PC-3 (cell line): ENCODE results near the gene TNFAIP8L3. TPM values are rescaled to one million over a fixed set of nuclear protein-coding genes. Genes with fewer than 3 reads are reported as not detected.

Experiments used
- ATAC-seq: fragments of 200-7000 bp; cut with Tn5 transposase; 2 replicates; pipeline ENCODE4 v1.9.1; 2020; ENCODE audit warnings: mild to moderate bottlenecking, moderate library complexity
- BruUV-seq: library from RNA; stranded (reverse); fragments of 400-500 nt; replicated peaks from 2 replicates; lab custom pipeline; 2021; lab: Mats Ljungman, UMichigan
- CTCF ChIA-PET: fragments of 300-600 bp; sonication (Branson Sonifier 250); formaldehyde crosslinking; loops from one replicate; lab custom pipeline; 2022; ENCODE audit warnings: antibody characterized with exemption; lab: Charles Lee
- POLR2A ChIA-PET: fragments of 300-600 bp; sonication (Branson Sonifier 250); formaldehyde crosslinking; loops from one replicate; lab custom pipeline; 2022; ENCODE audit warnings: antibody characterized with exemption; ENCODE audit not compliant: unreplicated experiment; lab: Charles Lee
- DNase-seq: peaks from one replicate; pipeline ENCODE4 v3.0.0-alpha.2; 2015
- H2AFZ ChIP-seq: fragments of 300-600 bp; sonication (generic); 2 replicates; pipeline ENCODE4 v1.6.0; 2016; ENCODE audit warnings: antibody characterized with exemption, low read length
- H3F3A ChIP-seq: fragments of 300-600 bp; sonication (generic); one replicate; pipeline ENCODE4 v1.6.0; 2017; ENCODE audit warnings: antibody characterized with exemption, low read length, control low read depth, mild to moderate bottlenecking; ENCODE audit not compliant: unreplicated experiment
- H3K27ac ChIP-seq: fragments of 300-600 bp; sonication (generic); 2 replicates; pipeline ENCODE4 v1.5.1; 2016; ENCODE audit warnings: mild to moderate bottlenecking, low read length
- H3K27me3 ChIP-seq: fragments of 300-600 bp; sonication (generic); 2 replicates; pipeline ENCODE4 v1.6.1; 2016; ENCODE audit warnings: low read length, mixed read lengths
- H3K36me3 ChIP-seq: fragments of 300-600 bp; sonication (generic); 2 replicates; pipeline ENCODE4 v1.6.1; 2016; ENCODE audit warnings: low read depth, mixed run types, low read length, mixed read lengths
- H3K4me1 ChIP-seq: fragments of 300-600 bp; sonication (generic); 2 replicates; pipeline ENCODE4 v1.5.1; 2016; ENCODE audit warnings: low read length; ENCODE audit not compliant: insufficient read depth
- H3K4me2 ChIP-seq: fragments of 300-600 bp; sonication (generic); 2 replicates; pipeline ENCODE4 v1.6.0; 2016; ENCODE audit warnings: low read length
- H3K4me3 ChIP-seq: fragments of 300-600 bp; sonication (generic); 2 replicates; pipeline ENCODE4 v1.5.1; 2016; ENCODE audit warnings: mild to moderate bottlenecking, low read length, mixed read lengths
- H3K79me2 ChIP-seq: fragments of 300-600 bp; sonication (generic); 2 replicates; pipeline ENCODE4 v1.6.1; 2017; ENCODE audit warnings: low read length, mixed read lengths
- H3K9ac ChIP-seq: fragments of 300-600 bp; sonication (generic); 2 replicates; pipeline ENCODE4 v1.6.0; 2016; ENCODE audit warnings: mild to moderate bottlenecking, low read length
- H3K9me2 ChIP-seq: fragments of 300-600 bp; sonication (generic); replicated peaks from 2 replicates; pipeline ENCODE4 v1.6.1; 2016; ENCODE audit warnings: mixed run types, low read length, mixed read lengths
- H3K9me3 ChIP-seq: fragments of 300-600 bp; sonication (generic); 2 replicates; pipeline ENCODE4 v1.6.1; 2016; ENCODE audit warnings: low read length, mixed read lengths
- H4K20me1 ChIP-seq: fragments of 300-600 bp; sonication (generic); 2 replicates; pipeline ENCODE4 v1.6.1; 2016; ENCODE audit warnings: low read length, mixed read lengths
- EZH2 ChIP-seq: fragments of 300-600 bp; sonication (generic); IDR thresholded peaks from one replicate; pipeline ENCODE4 v1.6.1; 2017; ENCODE audit warnings: antibody characterized with exemption, mild to moderate bottlenecking, low read length; ENCODE audit not compliant: unreplicated experiment
- EZH2phosphoT487 ChIP-seq: fragments of 300-600 bp; sonication (generic); IDR thresholded peaks from 2 replicates; pipeline ENCODE4 v1.6.1; 2018; ENCODE audit warnings: mild to moderate bottlenecking, antibody characterized with exemption, low read length, borderline replicate concordance
- intact Hi-C: fragments of 100-400 bp; cut with micrococcal nuclease; formaldehyde crosslinking; loops from 2 replicates; pipeline ENCODE4 v1.9.0; 2023
- total RNA-seq: library from RNA; depleted of rRNA; stranded (reverse); fragments of >200 nt; gene quantifications from 2 replicates; pipeline ENCODE4 v1.2.3, GENCODE V29; 2014
- TF ChIP-seq, protein P1 (sequence below): fragments of 300-600 bp; sonication (generic); conservative IDR thresholded peaks from 2 replicates; pipeline ENCODE4 v1.5.1; 2017; ENCODE audit warnings: antibody characterized with exemption, low read depth, mild to moderate bottlenecking, low read length

TNFAIP8L3 gene
- total RNA-seq, 1 experiment from 2014 or later = not detected

- ATAC-seq (peak; percentile 56), DNase-seq (peak; percentile 43)
- no TSS peak for BruUV-seq
- intact Hi-C loops = no loop called here
- H3K36me3 ChIP-seq = no peaks in the 10 kb centered on the region
- H3K27me3 ChIP-seq = no peaks in the 10 kb centered on the region
- POLR2A ChIA-PET = no interaction called here
- H3K9me3 ChIP-seq = no peaks in the 10 kb centered on the region
- H4K20me1 ChIP-seq = no peaks in the 10 kb centered on the region
- no peaks in the 10 kb centered on the region for H3K79me2 ChIP-seq
- CTCF ChIA-PET = interaction anchor here (1.5 kb wide), 1 partner anchor 31 kb away, joined by 4 read pairs; no protein-coding TSS in a partner anchor
- TF ChIP-seq, protein P1, sequence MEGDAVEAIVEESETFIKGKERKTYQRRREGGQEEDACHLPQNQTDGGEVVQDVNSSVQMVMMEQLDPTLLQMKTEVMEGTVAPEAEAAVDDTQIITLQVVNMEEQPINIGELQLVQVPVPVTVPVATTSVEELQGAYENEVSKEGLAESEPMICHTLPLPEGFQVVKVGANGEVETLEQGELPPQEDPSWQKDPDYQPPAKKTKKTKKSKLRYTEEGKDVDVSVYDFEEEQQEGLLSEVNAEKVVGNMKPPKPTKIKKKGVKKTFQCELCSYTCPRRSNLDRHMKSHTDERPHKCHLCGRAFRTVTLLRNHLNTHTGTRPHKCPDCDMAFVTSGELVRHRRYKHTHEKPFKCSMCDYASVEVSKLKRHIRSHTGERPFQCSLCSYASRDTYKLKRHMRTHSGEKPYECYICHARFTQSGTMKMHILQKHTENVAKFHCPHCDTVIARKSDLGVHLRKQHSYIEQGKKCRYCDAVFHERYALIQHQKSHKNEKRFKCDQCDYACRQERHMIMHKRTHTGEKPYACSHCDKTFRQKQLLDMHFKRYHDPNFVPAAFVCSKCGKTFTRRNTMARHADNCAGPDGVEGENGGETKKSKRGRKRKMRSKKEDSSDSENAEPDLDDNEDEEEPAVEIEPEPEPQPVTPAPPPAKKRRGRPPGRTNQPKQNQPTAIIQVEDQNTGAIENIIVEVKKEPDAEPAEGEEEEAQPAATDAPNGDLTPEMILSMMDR = peak; percentile 84
- no peak for TF ChIP-seq EZH2phosphoT487
- no peaks in the 10 kb centered on the region for H3K9me2 ChIP-seq
- no peak overlapping the region for H3K9ac ChIP-seq
- H3K27ac ChIP-seq = no peak overlapping the region
- no peak overlapping the region for H3K4me3 ChIP-seq
- no peak overlapping the region for H3K4me2 ChIP-seq
- no peaks in the 10 kb centered on the region for H3K4me1 ChIP-seq
- no peaks in the 10 kb centered on the region for H3F3A ChIP-seq
- peak overlapping the region; percentile 24 for H2AFZ ChIP-seq
Observed at GRCh38 chr15:51132384-51133139, 37.9 kb upstream of the TNFAIP8L3 start.

- Histone ChIP-seq H4K20me1 (no peaks in the 10 kb centered on the region), H3K9me2 (no peaks in the 10 kb centered on the region), H3K27me3 (no peaks in the 10 kb centered on the region), H3K9ac (no peak overlapping the region), H3K36me3 (no peaks in the 10 kb centered on the region), H3K27ac (no peak overlapping the region), H3K4me1 (no peaks in the 10 kb centered on the region), H3F3A (no peaks in the 10 kb centered on the region), H3K9me3 (no peaks in the 10 kb centered on the region), H3K79me2 (no peaks in the 10 kb centered on the region), H2AFZ (no peak overlapping the region), H3K4me2 (no peak overlapping the region), H3K4me3 (no peak overlapping the region)
- POLR2A ChIA-PET = no interaction called here
- DNase-seq = no peak
- CTCF ChIA-PET = no interaction called here
- TF ChIP-seq EZH2phosphoT487 = no peak
- TF ChIP-seq EZH2 = no peak
- TF ChIP-seq, protein P1 = no peak
- intact Hi-C loops = no loop called here
- no TSS peak for BruUV-seq
- ATAC-seq = no peak
Observed at GRCh38 chr15:51131596-51132290, 37.0 kb upstream of the TNFAIP8L3 start.

DNA sequence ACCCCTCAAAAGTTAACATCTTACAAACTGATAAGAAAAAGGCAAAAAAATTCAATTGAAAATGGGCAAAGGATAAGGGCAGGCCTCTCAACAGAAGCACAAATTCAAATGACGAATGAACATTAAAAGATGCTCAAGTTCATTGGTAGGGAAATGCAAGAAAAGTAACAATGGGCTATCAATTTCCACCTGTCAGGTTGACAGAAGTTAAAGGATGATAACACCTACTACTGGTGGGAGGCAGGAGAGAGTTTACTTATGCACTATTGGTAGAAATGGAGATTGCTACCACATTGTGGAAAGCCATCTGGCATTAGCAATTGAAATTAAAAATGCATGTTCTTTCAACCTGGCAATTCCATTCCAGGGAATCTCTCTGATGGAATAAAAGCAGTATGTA, 35.6 kb upstream of the TNFAIP8L3 start:
- Histone ChIP-seq H3F3A (no peaks in the 10 kb centered on the region), H3K4me1 (no peaks in the 10 kb centered on the region), H3K36me3 (no peaks in the 10 kb centered on the region), H2AFZ (no peak overlapping the region), H3K27me3 (no peaks in the 10 kb centered on the region), H3K9me3 (no peaks in the 10 kb centered on the region), H3K27ac (no peak overlapping the region), H3K79me2 (no peaks in the 10 kb centered on the region), H4K20me1 (no peaks in the 10 kb centered on the region), H3K9ac (no peak overlapping the region), H3K4me3 (no peak overlapping the region), H3K9me2 (no peaks in the 10 kb centered on the region), H3K4me2 (no peak overlapping the region)
- BruUV-seq = no TSS peak
- TF ChIP-seq EZH2phosphoT487 (no peak), EZH2 (no peak)
- TF ChIP-seq, protein P1 = no peak
- CTCF ChIA-PET = no interaction called here
- no peak for ATAC-seq
- no peak for DNase-seq
- intact Hi-C loops = no loop called here
- POLR2A ChIA-PET = no interaction called here
